ENCODE data around the gene SOX4. TPM values are rescaled to one million over a fixed set of nuclear protein-coding genes. Genes with fewer than 3 reads are reported as not detected.
"Not testable (repeated sequence)": the region's sequence is repeated elsewhere in the genome, so short reads cannot be mapped to it uniquely, and the experiment has no call there.

Gene SOX4
- 1 to 10 TPM in 1 of 2 donors, under 1 TPM in 1; 0.89 to 4.2 TPM for total RNA-seq

GRCh38 chr6:21593412-21593926, at the start of gene SOX4:
TSS of gene SOX4 (plus strand) at chr6:21593751. CDS start at chr6:21594535, 784 bp downstream.
- H3K9me3 Mint-ChIP-seq = no peaks in the 10 kb centered on the region
- ATAC-seq (peak; percentile 56 to 73), DNase-seq (ENCODE audit: low spot score in 2 of 2) (peak in 1 of 2 donors; percentile 61)
- H3K27ac Mint-ChIP-seq = peak within 1 kb of the TSS in 1 of 2 donors; percentile 55
- peaks cover 0 to 8% of the 10 kb centered on the region in 2 donors for H3K36me3 Mint-ChIP-seq

GRCh38 chr6:21552286-21552685, 41.3 kb upstream of the SOX4 start:
- not testable (repeated sequence) for ATAC-seq
- H3K9me3 Mint-ChIP-seq = peaks cover 12 to 13% of the 10 kb centered on the region in 2 donors

GRCh38 chr6:21554286-21554685, 39.3 kb upstream of the SOX4 start:
- H3K27ac Mint-ChIP-seq = no peak overlapping the region
- no peak for ATAC-seq

More at GRCh38 chr6:21552286-21552685, 41.3 kb upstream of the SOX4 start:
- not testable (repeated sequence) for H3K27ac Mint-ChIP-seq; H3K36me3 Mint-ChIP-seq; DNase-seq (ENCODE audit: low spot score in 2 of 2)

GRCh38 chr6:21555197-21555596, 38.4 kb upstream of the SOX4 start:
- ATAC-seq = no peak
- DNase-seq (ENCODE audit: low spot score in 2 of 2) = no peak
- H3K9me3 Mint-ChIP-seq = peaks cover 0 to 4% of the 10 kb centered on the region in 2 donors

More at GRCh38 chr6:21554286-21554685, 39.3 kb upstream of the SOX4 start:
- H3K9me3 Mint-ChIP-seq = peaks cover 4% of the 10 kb centered on the region in 2 donors
- DNase-seq (ENCODE audit: low spot score in 2 of 2) = no peak
- H3K36me3 Mint-ChIP-seq = peaks cover 0 to under 1% of the 10 kb centered on the region in 2 donors

GRCh38 chr6:21556511-21556910, 37.0 kb upstream of the SOX4 start:
- ATAC-seq (no peak), DNase-seq (ENCODE audit: low spot score in 2 of 2) (no peak)
- Mint-ChIP-seq H3K36me3 (no peaks in the 10 kb centered on the region), H3K9me3 (peaks cover 0 to 4% of the 10 kb centered on the region in 2 donors), H3K27ac (no peak overlapping the region)

More at GRCh38 chr6:21555197-21555596, 38.4 kb upstream of the SOX4 start:
- H3K36me3 Mint-ChIP-seq = no peaks in the 10 kb centered on the region
- no peak overlapping the region for H3K27ac Mint-ChIP-seq

- no peak for ATAC-seq
- Mint-ChIP-seq H3K9me3 (peaks cover 0 to 4% of the 10 kb centered on the region in 2 donors), H3K36me3 (no peaks in the 10 kb centered on the region), H3K27ac (no peak overlapping the region)
- DNase-seq (ENCODE audit: low spot score in 2 of 2) = no peak
Measured at GRCh38 chr6:21556968-21557721, 36.4 kb upstream of the SOX4 start.

GRCh38 chr6:21559238-21559637, 34.3 kb upstream of the SOX4 start:
- Mint-ChIP-seq H3K9me3 (peaks cover 0 to 1% of the 10 kb centered on the region in 2 donors), H3K36me3 (no peaks in the 10 kb centered on the region), H3K27ac (no peak overlapping the region)
- ATAC-seq = no peak
- DNase-seq (ENCODE audit: low spot score in 2 of 2) = no peak

GRCh38 chr6:21560249-21560648, 33.3 kb upstream of the SOX4 start:
- no peak overlapping the region for H3K27ac Mint-ChIP-seq
- no peaks in the 10 kb centered on the region for H3K9me3 Mint-ChIP-seq
- H3K36me3 Mint-ChIP-seq = no peaks in the 10 kb centered on the region
- ATAC-seq (no peak), DNase-seq (ENCODE audit: low spot score in 2 of 2) (no peak)

- no peak for ATAC-seq
- no peak overlapping the region for H3K27ac Mint-ChIP-seq
- H3K36me3 Mint-ChIP-seq = peaks cover 0 to 4% of the 10 kb centered on the region in 2 donors
- no peaks in the 10 kb centered on the region for H3K9me3 Mint-ChIP-seq
- no peak for DNase-seq (ENCODE audit: low spot score in 2 of 2)
Measured at GRCh38 chr6:21565431-21565830, 28.1 kb upstream of the SOX4 start.

GRCh38 chr6:21578523-21578922, 15.0 kb upstream of the SOX4 start:
- peaks cover 6 to 9% of the 10 kb centered on the region in 2 donors for H3K9me3 Mint-ChIP-seq
- H3K36me3 Mint-ChIP-seq = peaks cover 4 to 16% of the 10 kb centered on the region in 2 donors
- ATAC-seq = no peak
- no peak for DNase-seq (ENCODE audit: low spot score in 2 of 2)
- no peak overlapping the region for H3K27ac Mint-ChIP-seq

GRCh38 chr6:21582651-21583050, 10.9 kb upstream of the SOX4 start:
- peaks cover 10% of the 10 kb centered on the region in 2 donors for H3K9me3 Mint-ChIP-seq
- ATAC-seq (no peak), DNase-seq (ENCODE audit: low spot score in 2 of 2) (no peak)
- H3K27ac Mint-ChIP-seq = no peak overlapping the region
- peaks cover 4 to 16% of the 10 kb centered on the region in 2 donors for H3K36me3 Mint-ChIP-seq

GRCh38 chr6:21586300-21586699, 7.3 kb upstream of the SOX4 start:
- Mint-ChIP-seq H3K36me3 (peaks cover 4 to 15% of the 10 kb centered on the region in 2 donors), H3K9me3 (peaks cover 7 to 8% of the 10 kb centered on the region in 2 donors), H3K27ac (no peak overlapping the region)
- no peak for DNase-seq (ENCODE audit: low spot score in 2 of 2)
- no peak for ATAC-seq

GRCh38 chr6:21586740-21587178, 6.8 kb upstream of the SOX4 start:
- no peak for ATAC-seq
- DNase-seq (ENCODE audit: low spot score in 2 of 2) = no peak
- Mint-ChIP-seq H3K36me3 (peaks cover 4 to 15% of the 10 kb centered on the region in 2 donors), H3K27ac (no peak overlapping the region), H3K9me3 (peaks cover 7 to 8% of the 10 kb centered on the region in 2 donors)

- H3K9me3 Mint-ChIP-seq = peaks cover 7 to 8% of the 10 kb centered on the region in 2 donors
- peak overlapping the region in 1 of 2 donors; percentile 68 for H3K27ac Mint-ChIP-seq
- H3K36me3 Mint-ChIP-seq = peaks cover 0 to 11% of the 10 kb centered on the region in 2 donors
- ATAC-seq (peak; percentile 27 to 28), DNase-seq (ENCODE audit: low spot score in 2 of 2) (peak in 1 of 2 donors; percentile 31)
Measured at GRCh38 chr6:21587179-21587960, 6.2 kb upstream of the SOX4 start.

- H3K9me3 Mint-ChIP-seq = peaks cover 4 to 8% of the 10 kb centered on the region in 2 donors
- DNase-seq (ENCODE audit: low spot score in 2 of 2) (peak in 1 of 2 donors; percentile 25), ATAC-seq (peak; percentile 34 to 37)
- peak overlapping the region; percentile 55 to 68 for H3K27ac Mint-ChIP-seq
- peaks cover 0 to 7% of the 10 kb centered on the region in 2 donors for H3K36me3 Mint-ChIP-seq
Measured at GRCh38 chr6:21587961-21588480, 5.5 kb upstream of the SOX4 start.

GRCh38 chr6:21588481-21589351, 4.8 kb upstream of the SOX4 start:
- peak; percentile 53 to 70 for ATAC-seq
- peak in 1 of 2 donors; percentile 46 for DNase-seq (ENCODE audit: low spot score in 2 of 2)
- H3K36me3 Mint-ChIP-seq = peaks cover 0 to 7% of the 10 kb centered on the region in 2 donors
- peak overlapping the region; percentile 55 to 68 for H3K27ac Mint-ChIP-seq
- peaks cover 4% of the 10 kb centered on the region in 2 donors for H3K9me3 Mint-ChIP-seq
